Astrocyte (in vitro differentiated cells and primary cell): ENCODE measurements around the gene CNKSR3. TPM values are rescaled to one million over a fixed set of nuclear protein-coding genes. Genes with fewer than 3 reads are reported as not detected.

ENCODE experiments used
- DNase-seq: peaks from one replicate; pipeline ENCODE4 v3.0.0-alpha.2; 2010; ENCODE audit warnings: low read depth
- FAIRE-seq: peaks from 2 replicates; lab custom pipeline; 2011; peaks lifted over from hg19 to GRCh38; lab: Jason Lieb, UNC
- H2AFZ ChIP-seq: 2 replicates; pipeline ENCODE4 v1.6.0; 2012; ENCODE audit warnings: low read depth, low read length, inconsistent platforms
- H3K27ac ChIP-seq: 2 replicates; pipeline ENCODE4 v1.5.1; 2011; ENCODE audit warnings: low read depth, low read length, inconsistent platforms
- H3K27me3 ChIP-seq: 2 replicates; pipeline ENCODE4 v1.6.0; 2011; ENCODE audit warnings: low read length, inconsistent platforms; ENCODE audit not compliant: insufficient read depth
- H3K36me3 ChIP-seq: 2 replicates; pipeline ENCODE4 v1.5.1; 2011; ENCODE audit warnings: low read length, inconsistent platforms; ENCODE audit not compliant: insufficient read depth
- H3K4me1 ChIP-seq: 2 replicates; pipeline ENCODE4 v1.5.1; 2011; ENCODE audit warnings: low read length, inconsistent platforms; ENCODE audit not compliant: insufficient read depth
- H3K4me2 ChIP-seq: 2 replicates; pipeline ENCODE4 v1.6.0; 2012; ENCODE audit warnings: low read length, inconsistent platforms
- H3K4me3 ChIP-seq: 2 replicates; pipeline ENCODE4 v1.5.1; 2011; ENCODE audit warnings: low read depth, mild to moderate bottlenecking, low read length, inconsistent platforms; ENCODE audit not compliant: insufficient read depth
- H3K79me2 ChIP-seq: 2 replicates; pipeline ENCODE4 v1.6.0; 2012; ENCODE audit warnings: mild to moderate bottlenecking, low read length, inconsistent platforms; ENCODE audit not compliant: insufficient read depth
- H3K9ac ChIP-seq: 2 replicates; pipeline ENCODE4 v1.6.0; 2012; ENCODE audit warnings: mild to moderate bottlenecking, low read length, inconsistent platforms
- H3K9me3 ChIP-seq: 2 replicates; pipeline ENCODE4 v1.5.1; 2012; ENCODE audit warnings: low read depth, mild to moderate bottlenecking, low read length, inconsistent platforms; ENCODE audit not compliant: insufficient read depth
- H4K20me1 ChIP-seq: 2 replicates; pipeline ENCODE4 v1.6.0; 2012; ENCODE audit warnings: low read length, inconsistent platforms; ENCODE audit not compliant: insufficient read depth
- H3K27ac Mint-ChIP-seq: one replicate; pipeline ENCODE4 v1.8.0; 2021; ENCODE audit warnings: mild to moderate bottlenecking, mixed read lengths; ENCODE audit not compliant: unreplicated experiment
- H3K27me3 Mint-ChIP-seq: one replicate; pipeline ENCODE4 v1.8.0; 2021; ENCODE audit warnings: low read depth, mixed read lengths; ENCODE audit not compliant: unreplicated experiment
- H3K36me3 Mint-ChIP-seq: one replicate; pipeline ENCODE4 v1.8.0; 2021; ENCODE audit warnings: low read depth, mixed read lengths; ENCODE audit not compliant: unreplicated experiment
- H3K4me1 Mint-ChIP-seq: one replicate; pipeline ENCODE4 v1.8.0; 2021; ENCODE audit warnings: low read depth, mixed read lengths; ENCODE audit not compliant: unreplicated experiment
- H3K4me3 Mint-ChIP-seq: one replicate; pipeline ENCODE4 v1.8.0; 2021; ENCODE audit warnings: mild to moderate bottlenecking, moderate library complexity, mixed read lengths; ENCODE audit not compliant: unreplicated experiment
- H3K9me3 Mint-ChIP-seq: one replicate; pipeline ENCODE4 v1.8.0; 2021; ENCODE audit warnings: mild to moderate bottlenecking, mixed read lengths; ENCODE audit not compliant: unreplicated experiment
- EZH2 ChIP-seq: IDR thresholded peaks from 2 replicates; pipeline ENCODE4 v1.6.1; 2012; ENCODE audit warnings: mild to moderate bottlenecking, low read length, inconsistent platforms; ENCODE audit not compliant: insufficient read depth
- total RNA-seq: library from RNA; stranded (reverse); gene quantifications from 2 replicates; pipeline ENCODE4 v1.2.1, GENCODE V29; 2021
- TF ChIP-seq, protein P1 (sequence below): IDR thresholded peaks from 2 replicates; pipeline ENCODE4 v1.5.1; 2011; ENCODE audit warnings: low read depth, mild to moderate bottlenecking, inconsistent platforms, low read length, moderate library complexity; ENCODE audit not compliant: insufficient read depth

The CNKSR3 gene
- total RNA-seq, 1 donor from 2014 or later = 11.1 TPM

DNA sequence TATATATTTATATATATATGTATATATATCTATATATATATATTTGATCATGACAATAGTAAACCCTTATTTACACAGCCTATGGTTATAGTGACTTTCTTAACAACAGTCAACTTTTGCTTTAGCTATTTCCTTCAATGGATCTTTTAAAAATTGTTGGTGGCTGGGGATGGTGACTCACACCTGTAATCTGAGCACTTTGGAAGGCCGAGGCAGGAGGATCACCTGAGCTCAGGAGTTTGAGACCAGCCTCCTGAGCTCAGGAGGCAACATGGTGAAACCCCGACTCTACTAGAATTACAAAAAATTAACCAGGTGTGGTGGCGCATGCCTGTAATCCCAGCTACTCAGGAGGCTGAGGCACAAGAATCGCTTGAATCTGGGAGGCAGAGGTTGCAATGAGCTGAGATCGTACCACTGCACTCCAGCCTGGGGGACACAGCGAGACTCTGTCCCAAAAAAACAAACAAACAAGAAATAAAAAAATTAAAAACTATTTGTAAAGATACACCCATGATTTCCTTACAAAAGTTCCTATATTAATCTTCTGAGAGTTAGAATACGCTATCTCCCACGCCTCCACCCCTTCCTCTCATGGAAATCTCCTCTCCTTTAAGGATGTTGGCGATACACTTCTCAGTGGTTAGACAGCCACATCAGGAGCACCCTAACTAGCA is 29.2 kb upstream of the CNKSR3 start:
- Histone ChIP-seq H3K27ac (no peak overlapping the region), H3K27me3 (no peaks in the 10 kb centered on the region), H3K36me3 (no peaks in the 10 kb centered on the region), H3K79me2 (no peaks in the 10 kb centered on the region), H3K4me2 (no peak overlapping the region), H4K20me1 (no peaks in the 10 kb centered on the region), H3K9ac (no peak overlapping the region), H3K4me3 (no peak overlapping the region), H3K9me3 (no peaks in the 10 kb centered on the region), H3K4me1 (no peaks in the 10 kb centered on the region), H2AFZ (no peak overlapping the region)
- DNase-seq = no peak
- H3K9me3 Mint-ChIP-seq = no peaks in the 10 kb centered on the region
- FAIRE-seq = no peak
- H3K36me3 Mint-ChIP-seq = no peaks in the 10 kb centered on the region
- H3K4me1 Mint-ChIP-seq = peaks cover 5% of the 10 kb centered on the region
- H3K27me3 Mint-ChIP-seq = no peaks in the 10 kb centered on the region
- H3K4me3 Mint-ChIP-seq = no peak overlapping the region
- no peak overlapping the region for H3K27ac Mint-ChIP-seq
- no peak for TF ChIP-seq EZH2
- TF ChIP-seq, protein P1, sequence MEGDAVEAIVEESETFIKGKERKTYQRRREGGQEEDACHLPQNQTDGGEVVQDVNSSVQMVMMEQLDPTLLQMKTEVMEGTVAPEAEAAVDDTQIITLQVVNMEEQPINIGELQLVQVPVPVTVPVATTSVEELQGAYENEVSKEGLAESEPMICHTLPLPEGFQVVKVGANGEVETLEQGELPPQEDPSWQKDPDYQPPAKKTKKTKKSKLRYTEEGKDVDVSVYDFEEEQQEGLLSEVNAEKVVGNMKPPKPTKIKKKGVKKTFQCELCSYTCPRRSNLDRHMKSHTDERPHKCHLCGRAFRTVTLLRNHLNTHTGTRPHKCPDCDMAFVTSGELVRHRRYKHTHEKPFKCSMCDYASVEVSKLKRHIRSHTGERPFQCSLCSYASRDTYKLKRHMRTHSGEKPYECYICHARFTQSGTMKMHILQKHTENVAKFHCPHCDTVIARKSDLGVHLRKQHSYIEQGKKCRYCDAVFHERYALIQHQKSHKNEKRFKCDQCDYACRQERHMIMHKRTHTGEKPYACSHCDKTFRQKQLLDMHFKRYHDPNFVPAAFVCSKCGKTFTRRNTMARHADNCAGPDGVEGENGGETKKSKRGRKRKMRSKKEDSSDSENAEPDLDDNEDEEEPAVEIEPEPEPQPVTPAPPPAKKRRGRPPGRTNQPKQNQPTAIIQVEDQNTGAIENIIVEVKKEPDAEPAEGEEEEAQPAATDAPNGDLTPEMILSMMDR = no peak

DNA sequence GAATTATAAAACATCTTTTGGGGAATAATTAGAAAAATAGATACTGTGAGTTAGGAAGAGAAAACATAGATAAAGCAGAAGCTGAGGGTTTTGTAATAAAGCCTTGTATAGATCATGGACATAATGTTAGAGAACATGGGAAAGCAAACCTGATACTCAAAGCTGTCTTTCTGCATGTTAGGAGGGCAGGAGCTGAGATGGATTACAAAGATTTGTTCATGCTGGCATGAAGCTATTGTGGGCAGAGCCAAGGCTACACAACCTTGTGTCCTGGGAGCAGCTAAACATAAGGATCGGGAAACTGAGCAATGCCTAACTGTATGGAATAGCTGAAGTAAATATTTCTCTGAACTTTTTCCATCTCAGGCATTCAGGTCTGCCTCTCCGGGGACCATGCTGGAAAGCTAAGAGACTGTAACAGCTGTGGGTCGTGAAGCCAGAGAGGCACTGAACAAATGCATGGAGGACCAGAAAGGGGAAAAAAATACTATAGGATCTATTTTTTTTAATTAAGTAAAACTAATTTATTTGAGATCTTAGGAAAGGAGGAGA is 28.2 kb upstream of the CNKSR3 start:
- H4K20me1 ChIP-seq = no peaks in the 10 kb centered on the region
- Mint-ChIP-seq H3K4me3 (no peak overlapping the region), H3K36me3 (no peaks in the 10 kb centered on the region), H3K9me3 (no peaks in the 10 kb centered on the region), H3K27ac (no peak overlapping the region), H3K27me3 (no peaks in the 10 kb centered on the region), H3K4me1 (peaks cover 5% of the 10 kb centered on the region)
- no peak overlapping the region for H3K9ac ChIP-seq
- H3K79me2 ChIP-seq = no peaks in the 10 kb centered on the region
- no peak overlapping the region for H2AFZ ChIP-seq
- no peaks in the 10 kb centered on the region for H3K36me3 ChIP-seq
- H3K27me3 ChIP-seq = no peaks in the 10 kb centered on the region
- H3K4me1 ChIP-seq = no peaks in the 10 kb centered on the region
- no peak overlapping the region for H3K27ac ChIP-seq
- no peak for TF ChIP-seq EZH2
- TF ChIP-seq, protein P1 = no peak
- H3K4me2 ChIP-seq = no peak overlapping the region
- FAIRE-seq (no peak), DNase-seq (no peak)
- H3K4me3 ChIP-seq = no peak overlapping the region
- H3K9me3 ChIP-seq = no peaks in the 10 kb centered on the region
